ENCODE measurements around the gene PTPRE. TPM values are rescaled to one million over a fixed set of nuclear protein-coding genes. Genes with fewer than 3 reads are reported as not detected.

PTPRE gene
- total RNA-seq, 6 experiments from 2014 or later = 2.3 to 9.2 (median 2.7) TPM

GRCh38 chr10:128016423-128017060, 109.6 kb downstream of the PTPRE start:
- intact Hi-C loops (cut with DNase I) = loop anchor here in 1 of 2 donors (10.0 kb wide), 1 partner anchor 112 kb away; the partner anchor contains the start of gene PTPRE
- no peak for TF ChIP-seq POLR2A (IDR thresholded peaks at IDR 0.05)
- no peak for TF ChIP-seq CTCF (IDR thresholded peaks at IDR 0.05)
- ATAC-seq = no peak

DNA sequence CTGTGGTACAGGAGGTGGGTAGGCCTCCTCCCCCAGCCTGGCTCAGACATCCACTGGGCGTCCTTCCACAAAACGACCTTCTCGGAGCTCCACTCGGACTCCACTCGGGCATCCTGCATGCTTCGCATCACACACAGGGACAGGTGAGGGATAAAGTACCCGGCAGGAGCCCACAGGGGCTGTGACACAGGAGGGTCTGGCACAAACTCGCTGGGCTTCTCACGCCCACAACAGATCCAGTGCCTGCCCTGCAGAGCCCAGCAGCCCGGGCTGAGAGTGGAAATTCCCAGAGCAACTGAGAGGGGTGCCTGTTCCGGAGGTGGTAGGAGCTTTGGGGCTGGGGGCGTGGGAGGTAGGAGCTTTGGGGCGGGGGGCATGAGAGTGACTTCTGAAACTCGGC, 110.9 kb downstream of the PTPRE start:
- intact Hi-C loops (cut with DNase I) = loop anchor here in 1 of 2 donors (10.0 kb wide), 1 partner anchor 113 kb away; the partner anchor contains the start of gene PTPRE
- TF ChIP-seq POLR2A (IDR thresholded peaks at IDR 0.05) (no peak), CTCF (IDR thresholded peaks at IDR 0.05) (no peak)
- Histone ChIP-seq H3K4me1 (no peaks in the 10 kb centered on the region), H3K4me3 (no peak overlapping the region), H3K27ac (no peak overlapping the region), H3K9me3 (no peaks in the 10 kb centered on the region), H3K36me3 (no peaks in the 10 kb centered on the region), H3K27me3 (no peaks in the 10 kb centered on the region)
- DNase-seq (no peak), ATAC-seq (no peak)
- 63% methylated on average over 6 of the region's 14 CpGs for WGBS (ENCODE audit: insufficient coverage, low coverage, low lambda C conversion rate, missing lambda C conversion rate)

More at GRCh38 chr10:128016423-128017060, 109.6 kb downstream of the PTPRE start:
- no peaks in the 10 kb centered on the region for H3K36me3 ChIP-seq
- WGBS (ENCODE audit: insufficient coverage, low coverage, low lambda C conversion rate, missing lambda C conversion rate) = 60% methylated on average over 2 of the region's 12 CpGs
- no peaks in the 10 kb centered on the region for H3K4me1 ChIP-seq
- no peaks in the 10 kb centered on the region for H3K27me3 ChIP-seq
- no peak for DNase-seq
- H3K4me3 ChIP-seq = no peak overlapping the region
- no peak overlapping the region for H3K27ac ChIP-seq
- no peaks in the 10 kb centered on the region for H3K9me3 ChIP-seq

GRCh38 chr10:128018236-128018635, 111.3 kb downstream of the PTPRE start:
- 45% methylated on average over 5 of the region's 13 CpGs for WGBS (ENCODE audit: insufficient coverage, low coverage, low lambda C conversion rate, missing lambda C conversion rate)

GRCh38 chr10:128018691-128019090, 111.8 kb downstream of the PTPRE start:
- Histone ChIP-seq H3K9me3 (no peaks in the 10 kb centered on the region), H3K27me3 (no peaks in the 10 kb centered on the region), H3K4me1 (no peaks in the 10 kb centered on the region), H3K36me3 (no peaks in the 10 kb centered on the region), H3K27ac (no peak overlapping the region), H3K4me3 (no peak overlapping the region)
- no peak for DNase-seq
- intact Hi-C loops (cut with DNase I) = loop anchor here in 1 of 2 donors (10.0 kb wide), 1 partner anchor 114 kb away; the partner anchor contains the start of gene PTPRE
- no peak for ATAC-seq
- no CpG with 5 or more reads among the region's 2 CpGs for WGBS (ENCODE audit: insufficient coverage, low coverage, low lambda C conversion rate, missing lambda C conversion rate)
- no peak for TF ChIP-seq POLR2A (IDR thresholded peaks at IDR 0.05)
- no peak for TF ChIP-seq CTCF (IDR thresholded peaks at IDR 0.05)

More at GRCh38 chr10:128018236-128018635, 111.3 kb downstream of the PTPRE start:
- intact Hi-C loops (cut with DNase I) = loop anchor here in 1 of 2 donors (10.0 kb wide), 1 partner anchor 113 kb away; the partner anchor contains the start of gene PTPRE
- no peak for DNase-seq
- Histone ChIP-seq H3K27me3 (no peaks in the 10 kb centered on the region), H3K9me3 (no peaks in the 10 kb centered on the region), H3K4me1 (no peaks in the 10 kb centered on the region), H3K4me3 (no peak overlapping the region), H3K36me3 (no peaks in the 10 kb centered on the region), H3K27ac (no peak overlapping the region)
- TF ChIP-seq POLR2A (IDR thresholded peaks at IDR 0.05) (no peak), CTCF (IDR thresholded peaks at IDR 0.05) (no peak)
- no peak for ATAC-seq

Data from right lobe of liver (tissue), 6 donors.